ENCODE measurements around the gene RGCC. TPM values are rescaled to one million over a fixed set of nuclear protein-coding genes. Genes with fewer than 3 reads are reported as not detected.

The RGCC gene
- total and polyA plus RNA-seq, 3 donors from 2014 or later = 15.1 to 64.2 (median 26.5) TPM

- Histone ChIP-seq H3K27me3 (no peaks in the 10 kb centered on the region), H3K4me1 (no peaks in the 10 kb centered on the region), H3K4me3 (no peak overlapping the region), H3K36me3 (ENCODE audit: low read depth, missing control alignments) (no peaks in the 10 kb centered on the region), H3K9me3 (no peaks in the 10 kb centered on the region), H3K27ac (no peak overlapping the region)
- WGBS, 2 donors = 96 to 97% methylated on average over 11 of the region's 11 CpGs
- no peak for DNase-seq
- TF ChIP-seq CTCF (IDR thresholded peaks at IDR 0.05) = no peak
- no peak for TF ChIP-seq POLR2A (IDR thresholded peaks at IDR 0.05)
- intact Hi-C loops (cut with DNase I; ENCODE audit: low total_unique reads) = no loop called here
Observed at GRCh38 chr13:41513600-41513999, 56.2 kb downstream of the RGCC start.

- 85 to 91% methylated on average over 7 of the region's 7 CpGs for WGBS, 2 donors
- intact Hi-C loops (cut with DNase I; ENCODE audit: low total_unique reads) = no loop called here
- no peak for TF ChIP-seq CTCF (IDR thresholded peaks at IDR 0.05)
- no peak for TF ChIP-seq POLR2A (IDR thresholded peaks at IDR 0.05)
- no peaks in the 10 kb centered on the region for H3K27me3 ChIP-seq
- H3K9me3 ChIP-seq = no peaks in the 10 kb centered on the region
- H3K4me1 ChIP-seq = no peaks in the 10 kb centered on the region
- no peak overlapping the region for H3K4me3 ChIP-seq
- no peaks in the 10 kb centered on the region for H3K36me3 ChIP-seq (ENCODE audit: low read depth, missing control alignments)
- DNase-seq = no peak
- no peak overlapping the region for H3K27ac ChIP-seq
Observed at GRCh38 chr13:41514853-41515395, 57.6 kb downstream of the RGCC start.

GRCh38 chr13:41515491-41516139 lies 58.3 kb downstream of the RGCC start:
- Histone ChIP-seq H3K36me3 (ENCODE audit: low read depth, missing control alignments) (no peaks in the 10 kb centered on the region), H3K9me3 (no peaks in the 10 kb centered on the region), H3K27ac (no peak overlapping the region), H3K4me1 (no peaks in the 10 kb centered on the region), H3K4me3 (no peak overlapping the region), H3K27me3 (no peaks in the 10 kb centered on the region)
- TF ChIP-seq POLR2A (IDR thresholded peaks at IDR 0.05) (no peak), CTCF (IDR thresholded peaks at IDR 0.05) (no peak)
- WGBS, 2 donors = 90 to 92% methylated on average over 11 to 15 of the region's 15 CpGs
- intact Hi-C loops (cut with DNase I; ENCODE audit: low total_unique reads) = no loop called here
- DNase-seq = no peak

- intact Hi-C loops (cut with DNase I; ENCODE audit: low total_unique reads) = no loop called here
- DNase-seq = no peak
- Histone ChIP-seq H3K9me3 (no peaks in the 10 kb centered on the region), H3K4me3 (no peak overlapping the region), H3K27ac (no peak overlapping the region), H3K4me1 (no peaks in the 10 kb centered on the region), H3K36me3 (ENCODE audit: low read depth, missing control alignments) (no peaks in the 10 kb centered on the region), H3K27me3 (no peaks in the 10 kb centered on the region)
- TF ChIP-seq CTCF (IDR thresholded peaks at IDR 0.05) (no peak), POLR2A (IDR thresholded peaks at IDR 0.05) (no peak)
- WGBS, 2 donors = 96 to 98% methylated on average over 3 of the region's 3 CpGs
Observed at GRCh38 chr13:41516166-41516565, 58.8 kb downstream of the RGCC start.

- H3K27ac ChIP-seq = no peak overlapping the region
- H3K4me3 ChIP-seq = no peak overlapping the region
- no peaks in the 10 kb centered on the region for H3K27me3 ChIP-seq
- intact Hi-C loops (cut with DNase I; ENCODE audit: low total_unique reads) = no loop called here
- no peaks in the 10 kb centered on the region for H3K9me3 ChIP-seq
- TF ChIP-seq CTCF (IDR thresholded peaks at IDR 0.05) (no peak), POLR2A (IDR thresholded peaks at IDR 0.05) (no peak)
- WGBS, 2 donors = 94 to 96% methylated on average over 4 of the region's 4 CpGs
- H3K4me1 ChIP-seq = no peaks in the 10 kb centered on the region
- DNase-seq = no peak
- H3K36me3 ChIP-seq (ENCODE audit: low read depth, missing control alignments) = no peaks in the 10 kb centered on the region
Observed at GRCh38 chr13:41516760-41517159, 59.4 kb downstream of the RGCC start.
